GM12891 (cell line): Measurements from ENCODE around the gene SPTAN1.

Source experiments
- PAX5 ChIP-seq: IDR thresholded peaks from 2 replicates; pipeline ENCODE4 v1.6.1; 2011; ENCODE audit warnings: low read length, moderate library complexity, mild to moderate bottlenecking; ENCODE audit not compliant: insufficient read depth, severe bottlenecking
- POLR2A ChIP-seq: IDR thresholded peaks from 2 replicates; pipeline ENCODE4 v1.6.1; 2011; ENCODE audit warnings: low read depth, low read length, control low read depth
- POLR2AphosphoS5 ChIP-seq: IDR thresholded peaks from 2 replicates; pipeline ENCODE4 v1.6.1; 2011; ENCODE audit warnings: low read depth, low read length, control low read depth
- POU2F2 ChIP-seq: IDR thresholded peaks from 2 replicates; pipeline ENCODE4 v1.6.1; 2011; ENCODE audit warnings: low read depth, mild to moderate bottlenecking, control low read depth, low read length, moderate library complexity
- SPI1 ChIP-seq: IDR thresholded peaks from 2 replicates; pipeline ENCODE4 v1.6.1; 2011; ENCODE audit warnings: low read depth, low read length, control low read depth
- TAF1 ChIP-seq: IDR thresholded peaks from 2 replicates; pipeline ENCODE4 v1.6.1; 2011; ENCODE audit warnings: low read depth, low read length, control low read depth

- TF ChIP-seq POLR2AphosphoS5 = no peak
- no peak for TF ChIP-seq POLR2A
- TF ChIP-seq SPI1 = no peak
- TF ChIP-seq TAF1 = no peak
- no peak for TF ChIP-seq PAX5
- TF ChIP-seq POU2F2 = no peak
Measured at GRCh38 chr9:128593039-128593438, 40.7 kb downstream of the SPTAN1 start.
